Neuron (in vitro differentiated cells): ENCODE data around the gene LRP1B.

Experiments
- H2AFZ ChIP-seq: one replicate; pipeline ENCODE4 v1.6.1; 2013; ENCODE audit warnings: low read depth, mild to moderate bottlenecking, inconsistent platforms, low read length, moderate library complexity
- H3K27me3 ChIP-seq: one replicate; pipeline ENCODE4 v1.6.1; 2013; ENCODE audit warnings: low read length; ENCODE audit not compliant: insufficient read depth
- H3K36me3 ChIP-seq: one replicate; pipeline ENCODE4 v1.6.1; 2013; ENCODE audit warnings: low read length; ENCODE audit not compliant: insufficient read depth
- H3K4me1 ChIP-seq: one replicate; pipeline ENCODE4 v1.6.1; 2013; ENCODE audit warnings: low read length; ENCODE audit not compliant: insufficient read depth
- H3K4me3 ChIP-seq: 2 replicates; pipeline ENCODE4 v1.5.1; 2013; ENCODE audit warnings: mild to moderate bottlenecking, low read length, moderate library complexity
- H3K9me3 ChIP-seq: one replicate; pipeline ENCODE4 v1.6.1; 2013; ENCODE audit warnings: low read length

Gene LRP1B

DNA sequence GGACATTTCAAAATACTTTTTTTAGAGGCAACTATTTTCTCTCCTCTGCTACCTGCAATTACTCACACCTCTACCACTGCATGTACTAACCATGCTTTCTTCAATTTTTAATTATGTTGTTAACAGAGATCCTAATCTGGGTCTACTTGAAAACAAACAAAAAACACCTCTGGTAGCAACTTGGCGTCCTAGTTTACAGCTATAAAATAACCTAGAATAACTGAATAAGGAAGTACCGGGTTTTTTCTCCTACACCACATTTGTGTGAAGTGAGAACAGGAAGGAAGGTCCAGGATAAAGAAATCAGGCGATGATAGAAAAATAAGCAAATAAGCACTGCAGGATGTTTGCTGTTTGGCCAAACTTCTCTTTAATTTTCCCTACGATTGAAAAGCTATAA lies 633.5 kb downstream of the LRP1B start:
- Histone ChIP-seq H3K27me3 (no peaks in the 10 kb centered on the region), H3K9me3 (no peaks in the 10 kb centered on the region), H2AFZ (no peak overlapping the region), H3K36me3 (no peaks in the 10 kb centered on the region), H3K4me3 (no peak overlapping the region), H3K4me1 (peaks cover 9% of the 10 kb centered on the region)

DNA sequence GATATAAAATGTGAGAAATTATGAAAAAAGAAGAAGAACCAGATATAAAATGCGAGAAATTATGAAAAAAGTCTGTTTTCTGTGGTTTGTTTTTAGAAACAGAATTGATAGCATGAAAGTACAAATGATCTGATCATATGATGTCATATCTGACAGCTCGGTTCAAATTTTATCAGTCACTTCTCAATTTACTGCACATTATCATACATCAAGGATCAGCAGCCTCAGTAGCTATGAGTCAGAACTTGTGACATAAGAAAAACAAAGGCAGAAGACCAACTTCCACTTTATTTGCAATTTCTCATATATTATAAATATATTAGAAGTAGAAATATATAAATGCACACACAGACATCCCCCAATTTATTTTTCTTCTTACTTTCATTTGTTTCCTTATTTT lies 634.0 kb downstream of the LRP1B start:
- Histone ChIP-seq H3K9me3 (no peaks in the 10 kb centered on the region), H3K27me3 (no peaks in the 10 kb centered on the region), H2AFZ (no peak overlapping the region)

GRCh38 chr2:141493936-141494335 lies 636.9 kb downstream of the LRP1B start:
- H3K4me3 ChIP-seq = no peak overlapping the region
- H2AFZ ChIP-seq = no peak overlapping the region
- no peaks in the 10 kb centered on the region for H3K9me3 ChIP-seq
- no peaks in the 10 kb centered on the region for H3K27me3 ChIP-seq
- H3K36me3 ChIP-seq = no peaks in the 10 kb centered on the region
- H3K4me1 ChIP-seq = no peaks in the 10 kb centered on the region

More for the DNA sequence above, 634.0 kb downstream of the LRP1B start:
- no peak overlapping the region for H3K4me3 ChIP-seq
- no peaks in the 10 kb centered on the region for H3K36me3 ChIP-seq
- peaks cover 6% of the 10 kb centered on the region for H3K4me1 ChIP-seq

DNA sequence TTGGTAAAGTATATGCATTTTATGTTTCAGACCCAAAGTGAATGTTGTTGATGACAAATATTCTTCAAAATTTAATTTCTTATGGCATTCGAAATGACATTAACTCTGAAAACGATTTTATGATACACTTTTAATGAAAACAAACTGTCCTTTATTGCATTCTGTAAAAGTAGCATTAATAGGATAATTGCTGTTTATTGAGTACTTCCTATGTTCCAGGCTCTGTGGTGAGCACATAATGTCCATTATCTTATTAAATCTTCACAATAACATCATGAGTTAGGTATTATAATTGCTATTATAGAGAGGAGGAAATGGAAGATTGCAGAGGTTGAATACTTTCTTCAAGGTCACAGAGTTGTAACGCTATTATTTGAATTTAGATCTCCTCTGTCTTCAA lies 638.0 kb downstream of the LRP1B start:
- no peaks in the 10 kb centered on the region for H3K4me1 ChIP-seq
- H3K9me3 ChIP-seq = no peaks in the 10 kb centered on the region
- no peak overlapping the region for H2AFZ ChIP-seq
- H3K4me3 ChIP-seq = no peak overlapping the region
- H3K36me3 ChIP-seq = no peaks in the 10 kb centered on the region
- no peaks in the 10 kb centered on the region for H3K27me3 ChIP-seq

DNA sequence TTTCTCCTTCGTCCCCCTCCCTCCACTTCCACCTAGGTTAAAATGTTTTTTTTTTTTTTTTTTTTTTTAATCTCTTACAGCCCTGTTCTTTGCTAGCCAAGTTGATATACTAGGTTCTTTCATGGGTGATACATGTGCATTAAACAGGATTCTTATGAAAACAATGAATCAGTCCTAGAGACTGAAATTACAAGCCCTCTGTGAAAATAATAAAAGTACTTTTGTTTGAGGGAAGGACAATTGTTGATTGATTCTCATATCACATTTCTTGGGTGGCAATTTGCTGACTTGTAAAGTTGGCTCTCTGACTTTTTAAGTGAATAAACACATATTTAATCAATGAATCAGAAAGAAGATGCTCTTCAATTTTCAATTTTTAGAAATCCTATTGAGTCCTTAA lies 639.9 kb downstream of the LRP1B start:
- H3K4me3 ChIP-seq = no peak overlapping the region
- H2AFZ ChIP-seq = no peak overlapping the region
- no peaks in the 10 kb centered on the region for H3K9me3 ChIP-seq
- no peaks in the 10 kb centered on the region for H3K4me1 ChIP-seq
- H3K27me3 ChIP-seq = no peaks in the 10 kb centered on the region
- no peaks in the 10 kb centered on the region for H3K36me3 ChIP-seq

GRCh38 chr2:141482697-141483096 lies 648.1 kb downstream of the LRP1B start:
- Histone ChIP-seq H3K9me3 (no peaks in the 10 kb centered on the region), H3K4me1 (no peaks in the 10 kb centered on the region), H2AFZ (no peak overlapping the region), H3K27me3 (no peaks in the 10 kb centered on the region), H3K4me3 (no peak overlapping the region), H3K36me3 (no peaks in the 10 kb centered on the region)

GRCh38 chr2:141475801-141476200 lies 655.0 kb downstream of the LRP1B start:
- no peak overlapping the region for H3K4me3 ChIP-seq
- no peaks in the 10 kb centered on the region for H3K27me3 ChIP-seq
- no peaks in the 10 kb centered on the region for H3K36me3 ChIP-seq
- no peaks in the 10 kb centered on the region for H3K9me3 ChIP-seq
- H2AFZ ChIP-seq = no peak overlapping the region
- no peaks in the 10 kb centered on the region for H3K4me1 ChIP-seq

DNA sequence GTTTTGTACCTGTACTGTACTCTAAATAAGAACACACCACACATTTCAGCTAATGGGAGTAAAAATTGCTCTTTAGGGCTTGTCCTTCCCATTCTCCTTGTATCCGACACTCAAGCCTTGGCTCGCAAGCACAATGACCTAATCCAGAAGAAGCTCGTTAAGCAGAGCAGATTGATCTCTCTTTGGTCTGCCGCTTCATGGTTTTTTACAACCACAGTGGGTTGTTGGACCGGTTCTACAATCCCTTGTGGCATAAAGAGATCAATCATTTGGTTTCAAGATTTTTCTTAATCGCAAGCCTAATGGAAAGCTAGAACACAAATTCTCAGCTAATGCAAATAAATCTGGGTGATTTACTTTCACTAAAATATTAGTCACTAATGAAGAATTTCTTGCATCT lies 662.1 kb downstream of the LRP1B start:
- no peaks in the 10 kb centered on the region for H3K9me3 ChIP-seq
- H3K4me3 ChIP-seq = no peak overlapping the region
- no peaks in the 10 kb centered on the region for H3K36me3 ChIP-seq
- H2AFZ ChIP-seq = no peak overlapping the region
- H3K27me3 ChIP-seq = no peaks in the 10 kb centered on the region
- H3K4me1 ChIP-seq = no peaks in the 10 kb centered on the region

DNA sequence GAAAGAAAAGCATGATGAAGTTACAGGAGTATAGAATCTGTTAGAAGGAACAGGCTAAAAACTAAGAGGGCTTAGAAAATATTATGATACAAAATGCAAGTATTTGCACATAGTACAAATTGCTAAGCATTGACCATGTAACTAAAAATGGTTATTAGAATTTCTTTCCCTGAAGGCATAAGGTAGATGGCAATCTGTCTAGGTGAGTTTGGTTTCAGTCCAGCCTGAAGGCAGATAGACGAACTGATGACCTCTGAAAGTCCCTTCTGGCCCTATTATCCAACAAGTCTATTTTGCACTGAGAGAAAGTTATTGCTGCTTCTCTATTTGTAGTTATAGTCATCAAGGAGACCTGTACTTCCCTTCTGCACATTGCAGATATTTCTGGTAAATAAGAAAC lies 663.5 kb downstream of the LRP1B start:
- no peaks in the 10 kb centered on the region for H3K36me3 ChIP-seq

DNA sequence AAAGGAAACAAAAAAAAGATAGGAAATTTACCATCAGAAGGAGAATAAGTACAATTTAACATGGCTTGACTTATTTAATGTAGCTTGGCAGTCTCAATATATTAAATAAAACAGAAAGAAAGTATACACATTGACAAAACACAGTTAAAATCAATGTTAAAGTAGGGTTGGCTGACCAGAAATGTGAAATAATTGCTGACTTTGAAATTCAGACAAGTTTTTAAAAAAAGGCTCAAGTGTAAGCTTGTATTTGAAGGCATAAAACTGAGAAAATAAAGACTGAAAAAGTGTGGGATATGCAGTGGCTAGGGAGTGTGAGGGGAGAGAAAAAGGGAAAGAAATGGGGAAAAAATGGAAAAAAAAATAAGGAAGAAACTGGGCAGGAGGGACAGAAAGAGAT lies 665.8 kb downstream of the LRP1B start:
- Histone ChIP-seq H3K4me1 (no peaks in the 10 kb centered on the region), H3K27me3 (no peaks in the 10 kb centered on the region), H2AFZ (no peak overlapping the region), H3K4me3 (no peak overlapping the region), H3K36me3 (no peaks in the 10 kb centered on the region), H3K9me3 (no peaks in the 10 kb centered on the region)

More for the DNA sequence above, 663.5 kb downstream of the LRP1B start:
- Histone ChIP-seq H3K27me3 (no peaks in the 10 kb centered on the region), H3K4me3 (no peak overlapping the region), H3K9me3 (no peaks in the 10 kb centered on the region), H3K4me1 (no peaks in the 10 kb centered on the region), H2AFZ (no peak overlapping the region)

DNA sequence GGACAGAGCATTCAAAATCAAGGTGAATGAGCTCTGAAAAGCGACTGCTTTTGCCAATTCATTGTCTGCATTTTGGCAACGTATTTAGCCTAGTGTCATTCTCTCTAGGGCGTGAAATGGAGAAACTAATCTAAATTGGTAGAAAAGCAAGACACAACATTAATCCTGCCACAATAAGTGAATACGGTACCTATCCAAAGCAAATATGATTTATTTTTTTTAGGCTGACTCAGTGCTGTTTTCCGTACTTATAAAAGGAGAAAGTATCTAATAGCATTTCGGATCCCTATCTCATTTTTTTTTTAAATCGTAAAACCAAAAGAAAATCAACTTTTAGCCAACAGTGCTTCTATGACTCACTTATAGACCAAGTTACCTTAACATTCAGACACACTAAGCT lies 672.5 kb downstream of the LRP1B start:
- no peaks in the 10 kb centered on the region for H3K36me3 ChIP-seq
- no peaks in the 10 kb centered on the region for H3K27me3 ChIP-seq
- H2AFZ ChIP-seq = no peak overlapping the region
- H3K4me1 ChIP-seq = no peaks in the 10 kb centered on the region
- H3K9me3 ChIP-seq = no peaks in the 10 kb centered on the region
- no peak overlapping the region for H3K4me3 ChIP-seq

DNA sequence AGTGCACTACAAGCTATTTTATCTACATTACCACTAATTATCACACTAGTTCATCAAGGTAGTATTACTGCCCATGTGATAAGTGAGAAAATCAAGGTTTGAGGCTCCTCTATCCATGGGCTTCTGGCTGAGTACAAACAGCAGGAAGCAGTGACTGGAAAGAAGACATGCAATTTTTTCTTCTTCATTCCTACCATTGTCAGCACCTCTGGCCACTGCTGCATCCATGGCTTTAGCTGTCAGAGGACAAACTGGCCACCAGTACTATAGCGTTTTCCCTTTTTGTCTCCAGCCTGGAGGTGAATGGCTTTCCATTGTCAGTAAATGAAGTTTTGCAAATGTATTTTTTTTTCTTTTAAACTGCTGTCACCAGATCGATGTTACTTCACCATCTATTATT lies 674.9 kb downstream of the LRP1B start:
- Histone ChIP-seq H2AFZ (no peak overlapping the region), H3K4me3 (no peak overlapping the region), H3K27me3 (no peaks in the 10 kb centered on the region), H3K36me3 (no peaks in the 10 kb centered on the region), H3K4me1 (no peaks in the 10 kb centered on the region), H3K9me3 (no peaks in the 10 kb centered on the region)

DNA sequence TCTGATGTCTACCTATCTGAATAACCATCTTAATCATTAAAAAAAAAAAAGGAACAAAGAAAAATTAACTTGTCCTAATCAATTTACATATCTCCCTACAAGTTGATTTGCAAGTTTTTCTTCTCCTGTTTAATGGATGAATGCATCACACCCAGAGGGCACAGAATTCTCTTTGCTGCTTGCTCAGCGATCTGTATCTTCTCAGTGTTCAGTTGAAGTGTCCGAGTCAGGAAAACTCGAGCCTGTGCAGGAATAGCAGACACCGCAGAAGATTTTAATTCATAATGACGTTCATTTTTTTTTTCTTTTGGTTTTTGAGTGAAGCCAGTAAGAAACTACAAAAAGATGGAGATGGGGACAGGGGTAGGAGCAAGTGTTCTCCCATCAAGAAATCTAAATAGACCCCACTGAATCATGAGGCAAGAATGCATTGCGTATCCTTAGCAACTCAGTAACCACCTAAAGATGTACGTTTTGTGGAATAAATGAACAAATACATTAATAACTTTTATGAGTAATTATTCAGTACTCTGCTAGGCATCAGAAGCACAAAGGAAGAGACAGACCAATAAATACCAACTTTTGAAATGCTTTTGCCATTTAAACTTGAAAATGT lies 675.5 kb downstream of the LRP1B start:
- Histone ChIP-seq H3K27me3 (no peaks in the 10 kb centered on the region), H2AFZ (no peak overlapping the region), H3K9me3 (no peaks in the 10 kb centered on the region), H3K36me3 (no peaks in the 10 kb centered on the region), H3K4me3 (no peak overlapping the region), H3K4me1 (no peaks in the 10 kb centered on the region)

GRCh38 chr2:141440072-141440635 lies 690.7 kb downstream of the LRP1B start:
- Histone ChIP-seq H3K4me3 (no peak overlapping the region), H3K9me3 (no peaks in the 10 kb centered on the region), H3K4me1 (no peaks in the 10 kb centered on the region), H3K27me3 (no peaks in the 10 kb centered on the region), H3K36me3 (no peaks in the 10 kb centered on the region), H2AFZ (no peak overlapping the region)
